Cardiac muscle cell (in vitro differentiated cells and primary cell): ENCODE results near the gene DQX1. TPM values are rescaled to one million over a fixed set of nuclear protein-coding genes. Genes with fewer than 3 reads are reported as not detected.

ENCODE experiments used
- DNase-seq, 2 donors: peaks; one replicate each; pipeline versions ENCODE4 v3.0.0 to v3.0.0-alpha.2; 2010 to 2017; ENCODE audit warnings: low read depth in 1 of 2, low spot score in 1 of 2
- H3K27ac ChIP-seq: fragments of 200-600 bp; sonication (generic); 2 replicates; pipeline ENCODE4 v1.5.1; 2016
- H3K27me3 ChIP-seq: fragments of 200-600 bp; sonication (generic); 2 replicates; pipeline ENCODE4 v1.6.0; 2016; ENCODE audit warnings: control low read depth
- H3K36me3 ChIP-seq: fragments of 200-600 bp; sonication (generic); 2 replicates; pipeline ENCODE4 v1.5.1; 2016; ENCODE audit warnings: control low read depth
- H3K4me1 ChIP-seq: fragments of 200-600 bp; sonication (generic); 2 replicates; pipeline ENCODE4 v1.8.1; 2017; ENCODE audit warnings: low read depth, mild to moderate bottlenecking, mixed run types
- H3K4me3 ChIP-seq: fragments of 200-600 bp; sonication (generic); 2 replicates; pipeline ENCODE4 v1.5.1; 2016; ENCODE audit warnings: mild to moderate bottlenecking
- H3K9me3 ChIP-seq: fragments of 200-600 bp; sonication (generic); 2 replicates; pipeline ENCODE4 v1.5.1; 2017; ENCODE audit warnings: low read depth, mild to moderate bottlenecking, control low read depth
- CTCF ChIP-seq: IDR thresholded peaks from 2 replicates; pipeline ENCODE4 v1.5.1; 2012; ENCODE audit warnings: low read depth, mild to moderate bottlenecking, low read length
- polyA plus RNA-seq: library from polyadenylated mRNA; unstranded; fragments of >200 nt; fragmentation: Nextera tagmentation; extraction: Ambion mirVana; gene quantifications from 2 replicates; pipeline ENCODE4 v1.2.1, GENCODE V29; 2016
- total RNA-seq: library from RNA; depleted of rRNA; stranded (reverse); fragments of >200 nt; gene quantifications from 2 replicates; pipeline ENCODE4 v1.2.3, GENCODE V29; 2016

DQX1 gene
- total and polyA plus RNA-seq, 2 experiments from 2014 or later = 0.67 to 0.98 TPM

DNA sequence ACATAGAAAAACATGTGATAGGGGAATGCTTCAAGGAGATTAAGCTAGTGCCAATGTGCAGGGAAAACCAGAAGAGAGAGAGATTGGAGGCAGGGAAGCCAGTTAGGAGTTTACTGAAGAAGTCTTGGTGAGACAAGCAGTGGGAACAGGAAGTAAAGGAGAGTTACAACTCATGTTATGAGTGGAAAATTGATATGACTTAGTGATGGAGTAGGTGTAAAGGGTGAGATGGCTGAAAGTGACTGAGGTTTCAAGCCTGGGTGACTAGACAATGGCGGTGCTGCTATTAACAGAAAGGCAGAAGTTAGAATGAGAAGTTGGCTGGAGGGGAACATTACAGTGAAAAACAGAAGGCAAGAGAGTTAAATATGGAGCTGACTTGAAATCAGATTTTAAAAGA is 45.0 kb upstream of the DQX1 start:
- no peak overlapping the region for H3K27ac ChIP-seq
- H3K36me3 ChIP-seq = no peaks in the 10 kb centered on the region
- H3K27me3 ChIP-seq = peaks cover 32% of the 10 kb centered on the region
- no peaks in the 10 kb centered on the region for H3K9me3 ChIP-seq
- H3K4me3 ChIP-seq = no peak overlapping the region
- no peaks in the 10 kb centered on the region for H3K4me1 ChIP-seq
- no peak for DNase-seq
- TF ChIP-seq CTCF = no peak

GRCh38 chr2:74569686-74570085 is 43.7 kb upstream of the DQX1 start:
- H3K4me3 ChIP-seq = no peak overlapping the region
- no peak for TF ChIP-seq CTCF
- H3K27me3 ChIP-seq = peaks cover 33% of the 10 kb centered on the region
- H3K36me3 ChIP-seq = no peaks in the 10 kb centered on the region
- no peak for DNase-seq
- no peaks in the 10 kb centered on the region for H3K9me3 ChIP-seq
- no peaks in the 10 kb centered on the region for H3K4me1 ChIP-seq
- H3K27ac ChIP-seq = no peak overlapping the region

GRCh38 chr2:74567881-74568280 is 41.9 kb upstream of the DQX1 start:
- no peak for TF ChIP-seq CTCF
- H3K4me3 ChIP-seq = no peak overlapping the region
- H3K36me3 ChIP-seq = no peaks in the 10 kb centered on the region
- no peaks in the 10 kb centered on the region for H3K4me1 ChIP-seq
- DNase-seq = peak in 1 of 2 donors; percentile 87
- H3K27me3 ChIP-seq = peaks cover 45% of the 10 kb centered on the region
- H3K9me3 ChIP-seq = no peaks in the 10 kb centered on the region
- H3K27ac ChIP-seq = no peak overlapping the region

- DNase-seq = peak in 1 of 2 donors; percentile 89
- H3K27me3 ChIP-seq = peaks cover 56% of the 10 kb centered on the region
These were observed 40.7 kb upstream of the DQX1 start for GRCh38 chr2:74566754-74567085.

GRCh38 chr2:74566076-74566753 is 40.2 kb upstream of the DQX1 start:
- DNase-seq = no peak
- Histone ChIP-seq H3K27me3 (peaks cover 61% of the 10 kb centered on the region), H3K36me3 (no peaks in the 10 kb centered on the region), H3K4me1 (no peaks in the 10 kb centered on the region), H3K9me3 (no peaks in the 10 kb centered on the region), H3K27ac (no peak overlapping the region), H3K4me3 (no peak overlapping the region)
- no peak for TF ChIP-seq CTCF

More at GRCh38 chr2:74566754-74567085, 40.7 kb upstream of the DQX1 start:
- TF ChIP-seq CTCF = no peak
- Histone ChIP-seq H3K36me3 (no peaks in the 10 kb centered on the region), H3K27ac (no peak overlapping the region), H3K9me3 (no peaks in the 10 kb centered on the region), H3K4me1 (no peaks in the 10 kb centered on the region), H3K4me3 (no peak overlapping the region)
